HG03060 (cell line): ENCODE results near the gene MAST4.
"Not testable (repeated sequence)": the region's sequence is repeated elsewhere in the genome, so short reads cannot be mapped to it uniquely, and the experiment has no call there.

Experiments used
- ATAC-seq: cut with Tn5 transposase; IDR thresholded peaks from one replicate; pipeline ENCODE4 v1.9.1; 2021; ENCODE audit warnings: low read depth, moderate number of reproducible peaks; ENCODE audit not compliant: unreplicated experiment

The MAST4 gene

DNA sequence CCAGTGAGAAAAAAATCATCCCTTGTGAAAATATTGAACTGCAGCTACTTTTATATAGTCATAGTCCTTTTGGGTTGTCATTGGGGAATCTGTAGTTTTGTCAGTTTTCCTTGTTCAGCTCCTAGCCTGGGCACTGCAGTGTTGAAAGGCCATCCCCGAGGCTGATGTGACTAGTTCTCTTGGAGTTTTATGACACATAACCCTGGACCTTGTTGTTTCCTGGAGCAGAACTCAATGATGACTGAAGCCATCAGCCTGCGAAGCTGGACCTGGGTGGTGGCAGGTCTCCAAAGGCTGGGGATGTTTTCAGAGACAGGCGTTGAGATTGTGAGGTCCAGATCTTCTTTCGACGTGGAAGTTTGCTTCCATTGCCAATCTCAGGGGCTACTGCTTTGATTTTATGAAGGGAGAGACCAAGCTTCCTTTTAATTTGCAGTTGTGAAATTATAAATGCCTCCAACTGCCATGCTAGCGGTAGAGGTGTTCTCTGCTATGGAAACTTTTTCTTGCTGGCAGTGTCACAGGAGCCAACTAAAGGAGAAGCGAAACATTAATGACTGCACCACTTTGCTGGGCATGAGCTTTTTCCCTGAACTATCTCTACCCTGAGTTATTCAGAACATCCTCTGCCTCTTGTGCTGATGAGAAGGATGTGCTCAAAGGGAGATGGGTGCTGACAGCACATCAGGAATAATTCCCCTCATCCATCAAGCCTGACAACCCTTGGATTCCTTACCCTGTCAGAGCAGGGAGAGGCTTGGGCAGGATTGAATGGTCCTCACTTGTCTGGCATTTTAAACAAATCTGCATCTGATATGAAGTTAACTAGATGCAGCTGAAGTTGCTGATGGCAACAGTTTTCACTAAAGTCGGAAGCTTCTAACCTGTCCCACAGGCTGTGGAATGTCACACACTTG, 209.6 kb downstream of the MAST4 start:
- ATAC-seq = no peak

DNA sequence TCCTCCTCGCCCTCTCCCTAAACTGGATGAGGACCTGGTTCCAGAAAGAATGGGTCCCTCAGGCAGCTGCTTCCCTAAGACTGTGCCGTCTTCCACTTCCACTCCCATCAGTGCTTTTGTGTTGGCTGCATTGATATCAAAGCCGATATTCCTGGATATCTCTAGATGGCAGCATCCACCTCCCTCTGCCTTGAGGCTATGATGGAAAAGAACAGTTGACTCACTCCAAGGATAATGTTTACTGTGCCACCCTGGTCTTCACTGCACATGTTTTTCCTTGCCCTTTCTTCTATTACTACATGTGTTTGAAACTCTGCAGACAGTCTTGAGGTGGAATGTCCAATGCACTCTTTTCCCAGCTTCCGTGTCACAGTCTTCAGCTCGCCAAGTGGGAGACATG, 211.6 kb downstream of the MAST4 start:
- ATAC-seq = no peak

- no peak for ATAC-seq
Observed at GRCh38 chr5:66808663-66809062, 212.5 kb downstream of the MAST4 start.

DNA sequence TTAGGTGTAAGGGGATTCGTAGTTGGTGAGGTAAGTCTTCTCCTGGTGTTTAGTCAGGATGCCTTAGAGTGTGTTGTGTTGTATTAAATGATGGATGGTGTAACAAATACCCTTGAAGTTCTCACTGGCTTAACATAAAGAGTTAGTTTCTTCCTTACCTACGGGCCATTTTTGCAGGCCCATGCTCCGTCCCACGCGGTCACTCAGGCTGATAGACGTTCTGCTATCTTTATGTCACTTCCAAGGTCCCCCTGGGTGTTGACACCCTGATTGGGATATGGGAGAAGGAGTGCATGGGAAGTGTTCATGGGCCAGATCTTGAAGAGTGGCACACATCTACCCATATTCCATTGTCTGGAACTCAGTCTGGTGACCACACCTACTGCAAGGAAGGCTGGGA, 214.0 kb downstream of the MAST4 start:
- ATAC-seq = no peak

DNA sequence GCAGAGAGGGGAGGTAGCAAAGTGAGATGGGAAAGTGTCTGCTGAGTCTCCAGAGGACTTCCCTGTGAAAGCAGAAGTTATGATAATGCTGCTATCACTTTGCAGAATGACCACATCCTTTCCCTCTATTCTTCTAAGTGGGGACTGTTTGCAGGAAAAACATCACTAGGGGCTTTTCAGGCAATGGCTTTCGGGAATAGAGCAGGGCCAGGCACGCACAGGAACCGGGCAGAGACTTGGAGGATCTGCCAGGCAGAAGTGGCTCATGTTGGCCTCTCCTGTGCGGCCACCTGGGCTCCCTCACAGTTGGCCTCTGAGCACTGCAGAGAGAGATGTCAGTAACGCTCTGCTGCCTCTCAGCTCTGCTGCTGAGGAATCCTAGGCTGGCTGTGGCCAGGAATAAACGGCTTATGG, 214.7 kb downstream of the MAST4 start:
- no peak for ATAC-seq

DNA sequence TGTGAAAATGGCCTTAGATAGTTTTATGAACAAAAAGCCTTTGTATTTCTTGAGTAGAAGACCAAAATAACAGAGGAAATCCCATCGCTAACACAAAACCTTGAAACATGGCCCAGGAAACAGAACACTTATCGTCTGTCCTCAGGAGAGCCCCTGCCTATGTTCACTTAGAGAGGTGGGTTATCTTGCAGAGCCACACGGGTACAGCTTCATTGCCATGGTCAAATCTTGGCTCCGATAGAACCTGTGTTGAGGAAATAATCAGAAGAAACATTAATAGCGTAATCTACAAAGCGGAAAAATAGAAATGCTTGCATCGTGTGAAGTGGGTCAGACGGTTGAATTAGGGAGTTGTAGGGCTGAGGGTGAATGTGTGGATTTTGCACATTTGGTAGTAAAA, 216.1 kb downstream of the MAST4 start:
- ATAC-seq = no peak

GRCh38 chr5:66813306-66813705, 217.1 kb downstream of the MAST4 start:
- no peak for ATAC-seq

GRCh38 chr5:66814146-66814991, 218.2 kb downstream of the MAST4 start:
- no peak for ATAC-seq

DNA sequence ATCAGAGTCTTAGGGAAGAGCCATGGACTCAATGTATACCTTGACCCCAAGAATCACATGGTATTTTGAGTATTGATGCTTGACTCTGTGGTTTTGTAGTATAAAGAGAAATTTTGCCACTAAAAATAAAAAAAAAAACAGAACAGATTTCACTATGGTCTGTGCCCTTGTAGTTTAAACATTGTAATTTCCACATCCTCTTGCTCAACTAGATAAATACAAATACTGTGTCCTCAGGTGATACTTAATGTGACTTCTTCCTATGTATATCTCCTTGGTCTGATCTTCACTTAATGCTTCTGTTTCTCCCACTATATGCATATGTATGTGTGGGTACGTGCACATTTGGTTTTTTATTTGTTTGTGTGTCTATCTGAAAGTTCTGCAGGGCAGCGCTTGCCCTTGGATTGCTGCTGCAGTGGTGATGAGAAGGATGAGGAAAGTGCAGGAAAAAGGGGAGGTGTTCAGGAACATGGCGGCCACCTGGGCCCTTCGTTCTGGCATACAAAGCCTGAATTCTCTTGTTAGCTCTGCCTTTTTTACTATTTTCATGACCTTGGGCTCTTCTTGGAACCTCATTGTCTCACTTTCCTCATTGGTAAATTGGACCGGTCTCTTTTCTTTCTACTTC, 222.2 kb downstream of the MAST4 start:
- no peak for ATAC-seq

GRCh38 chr5:66818935-66819328, 222.7 kb downstream of the MAST4 start:
- ATAC-seq = no peak

GRCh38 chr5:66820630-66821207, 224.5 kb downstream of the MAST4 start:
- no peak for ATAC-seq

DNA sequence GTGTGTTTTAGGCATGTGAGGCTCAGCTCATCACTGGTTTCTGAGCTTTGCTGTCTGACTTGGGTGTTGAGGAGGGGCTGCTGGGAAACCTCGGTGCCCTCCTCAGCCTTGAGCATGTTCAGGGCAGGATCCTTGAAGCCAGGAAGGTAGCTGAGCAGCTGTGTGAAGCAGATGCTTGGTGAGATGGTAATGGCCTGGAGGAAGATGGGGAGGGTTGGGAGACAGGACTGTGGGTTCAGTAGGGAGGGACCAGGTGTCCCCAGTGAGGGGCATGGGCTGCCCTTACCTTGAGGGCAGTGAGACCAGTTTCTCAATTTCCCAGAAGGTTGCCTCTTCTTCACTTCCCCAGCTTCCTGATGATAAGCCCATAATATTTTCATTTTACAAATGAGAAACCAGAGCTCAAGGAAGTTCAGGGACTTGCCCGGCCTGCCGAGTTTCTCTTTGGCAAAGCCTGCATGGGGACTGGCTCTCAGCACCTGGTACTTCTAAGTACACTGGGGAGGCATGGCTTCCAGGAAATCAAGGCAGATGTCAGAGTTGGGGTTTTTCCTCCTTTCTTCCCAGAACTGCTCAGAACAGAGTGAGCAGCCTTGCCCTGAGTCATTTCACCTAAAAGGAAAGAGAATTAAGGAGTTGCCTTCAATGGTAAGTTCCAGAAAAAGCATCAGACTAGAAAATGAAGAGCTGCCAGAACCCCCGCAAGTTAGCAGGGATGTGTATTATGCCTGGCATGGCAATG, 225.7 kb downstream of the MAST4 start:
- ATAC-seq = no peak

DNA sequence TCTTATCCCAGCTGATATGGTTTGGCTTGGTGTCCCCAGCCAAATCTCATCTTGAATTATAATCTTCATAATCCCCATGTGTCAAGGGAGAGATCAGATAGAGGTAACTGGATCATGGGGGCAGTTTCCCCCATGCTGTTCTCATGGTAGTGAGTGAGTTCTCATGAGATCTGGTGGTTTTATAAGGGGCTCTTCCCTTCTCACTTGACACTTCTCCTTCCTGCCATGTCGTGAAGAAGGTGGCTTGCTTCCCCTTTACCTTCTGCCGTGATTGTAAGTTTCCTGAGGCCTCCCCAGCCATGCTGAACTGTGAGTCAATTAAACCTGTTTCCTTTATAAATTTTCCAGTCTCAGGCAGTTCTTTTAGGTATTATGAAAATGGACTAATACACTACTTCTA, 226.7 kb downstream of the MAST4 start:
- ATAC-seq = not testable (repeated sequence)

GRCh38 chr5:66824476-66824875, 228.3 kb downstream of the MAST4 start:
- ATAC-seq = no peak

DNA sequence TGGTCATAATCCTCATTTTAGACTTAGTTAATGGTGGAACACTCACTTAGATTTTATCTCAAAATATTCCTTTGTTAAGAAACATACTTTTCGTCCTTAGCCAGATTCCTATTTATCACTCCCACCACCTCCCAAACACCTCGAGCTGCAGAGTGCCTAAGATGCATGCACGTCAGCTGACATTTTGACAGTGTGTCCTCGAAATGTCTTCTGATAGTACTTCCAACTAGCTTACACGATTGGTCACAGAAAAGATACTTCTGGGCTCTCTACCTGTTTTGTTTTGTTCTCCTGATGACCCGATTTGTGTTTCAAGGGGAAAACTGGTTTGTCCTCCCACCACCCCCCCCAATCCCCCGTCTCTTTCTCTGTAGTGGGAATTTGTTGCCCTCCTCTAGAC, 230.1 kb downstream of the MAST4 start:
- no peak for ATAC-seq

- ATAC-seq = no peak
Observed at GRCh38 chr5:66826696-66827095, 230.5 kb downstream of the MAST4 start.

GRCh38 chr5:66828046-66828547, 231.9 kb downstream of the MAST4 start:
- peak; percentile 17 for ATAC-seq

DNA sequence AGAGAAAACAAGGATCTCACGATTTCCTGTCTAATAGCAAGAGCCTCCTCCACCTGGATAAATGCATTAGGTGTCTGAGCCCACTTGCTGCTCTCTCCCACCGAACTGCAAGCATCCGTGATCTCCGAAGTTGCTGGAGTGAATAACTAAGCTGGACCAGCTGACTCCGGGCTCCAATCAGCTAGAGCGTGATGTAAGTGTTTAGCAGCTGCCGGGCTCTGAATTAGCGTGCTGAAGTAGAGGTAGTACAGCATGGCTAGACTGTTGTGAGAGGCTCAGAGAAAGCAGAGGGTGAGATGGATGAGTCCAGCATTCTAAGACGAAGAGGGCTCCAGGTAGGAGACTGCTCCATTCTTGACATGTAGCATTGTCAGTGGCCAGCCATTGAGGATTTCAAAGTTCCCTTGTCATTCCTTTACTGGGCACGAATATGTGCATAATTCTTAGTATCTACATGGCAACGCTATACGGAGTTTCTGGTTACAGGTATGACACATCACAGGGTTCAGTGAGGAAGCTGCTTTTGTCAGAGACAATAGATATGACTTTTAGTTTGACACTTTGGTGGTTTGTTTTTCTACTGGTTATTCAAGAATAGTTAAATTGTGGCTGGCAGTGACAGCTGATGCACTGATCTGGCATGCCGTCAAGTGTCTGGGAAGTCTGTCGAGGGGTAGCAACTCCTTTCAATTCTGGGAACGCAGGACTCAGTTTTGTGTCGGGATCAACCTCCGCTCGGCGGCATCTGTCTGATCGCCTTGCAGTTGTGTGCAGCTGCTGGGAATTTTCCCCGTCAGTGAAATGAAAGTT, 232.6 kb downstream of the MAST4 start:
- peak; percentile 42 for ATAC-seq

- no peak for ATAC-seq
Observed at GRCh38 chr5:66829358-66829674, 233.1 kb downstream of the MAST4 start.
